Omental fat pad (tissue), 4 donors: ENCODE measurements around the gene VIPR2. TPM values are rescaled to one million over a fixed set of nuclear protein-coding genes. Genes with fewer than 3 reads are reported as not detected.
"Not testable (repeated sequence)": the region's sequence is repeated elsewhere in the genome, so short reads cannot be mapped to it uniquely, and the experiment has no call there.

Experiments
- ATAC-seq: fragments of 150-250 bp; one replicate; pipeline ENCODE4 v1.9.1; 2016; ENCODE audit warnings: mild to moderate bottlenecking, moderate library complexity; ENCODE audit not compliant: low FRiP score
- DNase-seq: peaks from one replicate; pipeline ENCODE4 v3.0.0-alpha.2; 2019; ENCODE audit warnings: low spot score
- CTCF ChIP-seq, 3 donors: fragments of 450-650 bp; IDR thresholded peaks; one replicate each; pipeline ENCODE4 v1.5.1; 2016 to 2017; ENCODE audit warnings: antibody characterized with exemption in 3 of 3, mild to moderate bottlenecking in 3 of 3, moderate library complexity in 2 of 3
- total RNA-seq, 4 donors: library from RNA; depleted of rRNA; stranded (reverse); fragments of >200 nt; gene quantifications; one replicate each; pipeline ENCODE4 v1.1.0, GENCODE V29; 2016

VIPR2 gene
- total RNA-seq, 4 donors from 2014 or later, result 3.6 to 71.0 (median 24.6) TPM

- TF ChIP-seq CTCF (IDR thresholded peaks at IDR 0.05), result no peak
Measured at GRCh38 chr7:159006610-159007130, 138.0 kb downstream of the VIPR2 start.

GRCh38 chr7:159006022-159006609 is 138.6 kb downstream of the VIPR2 start:
- not testable (repeated sequence) for ATAC-seq, DNase-seq

More at GRCh38 chr7:159006610-159007130, 138.0 kb downstream of the VIPR2 start:
- no peak for DNase-seq
- no peak for ATAC-seq

GRCh38 chr7:159005618-159006017 is 139.0 kb downstream of the VIPR2 start:
- DNase-seq, result no peak
- ATAC-seq, result no peak
- TF ChIP-seq CTCF (IDR thresholded peaks at IDR 0.05), result no peak

GRCh38 chr7:159004411-159004810 is 140.3 kb downstream of the VIPR2 start:
- ATAC-seq, result no peak
- TF ChIP-seq CTCF (IDR thresholded peaks at IDR 0.05), result no peak
- no peak for DNase-seq

- ATAC-seq (no peak), DNase-seq (no peak)
- TF ChIP-seq CTCF (IDR thresholded peaks at IDR 0.05), result no peak
Measured at GRCh38 chr7:159001811-159002210, 142.9 kb downstream of the VIPR2 start.

GRCh38 chr7:159000859-159001435 is 143.7 kb downstream of the VIPR2 start:
- no peak for TF ChIP-seq CTCF (IDR thresholded peaks at IDR 0.05)
- ATAC-seq (no peak), DNase-seq (no peak)

- no peak for ATAC-seq
Measured at GRCh38 chr7:159000070-159000469, 144.6 kb downstream of the VIPR2 start.

More at GRCh38 chr7:159000070-159000469, 144.6 kb downstream of the VIPR2 start:
- DNase-seq, result no peak
- no peak for TF ChIP-seq CTCF (IDR thresholded peaks at IDR 0.05)
